HepG2 (cell line): Measurements from ENCODE around the gene PRKN. TPM values are rescaled to one million over a fixed set of nuclear protein-coding genes. Genes with fewer than 3 reads are reported as not detected.
"Not testable (repeated sequence)": the region's sequence is repeated elsewhere in the genome, so short reads cannot be mapped to it uniquely, and the experiment has no call there.

Experiments
- ATAC-seq: fragments of 200-7000 bp; cut with Tn5 transposase; 3 replicates; pipeline ENCODE4 v1.9.1; 2020; ENCODE audit warnings: mild to moderate bottlenecking, moderate library complexity
- BruUV-seq: library from RNA; stranded (reverse); fragments of 400-500 nt; replicated peaks from 2 replicates; lab custom pipeline; 2021; lab: Mats Ljungman, UMichigan
- CTCF ChIA-PET: fragments of 300-600 bp; formaldehyde crosslinking; extraction: SDS; loops from one replicate; lab custom pipeline; 2021; ENCODE audit warnings: low total read pairs, inconsistent platforms, low intra/inter-chr PET ratio; lab: Yijun Ruan, JAX
- POLR2A ChIA-PET: fragments of 350-600 bp; sonication (Branson Sonifier 250); formaldehyde crosslinking; loops from one replicate; lab custom pipeline; 2020; ENCODE audit warnings: antibody characterized with exemption, inconsistent platforms; lab: Yijun Ruan, JAX
- DNase-seq: peaks from one replicate; pipeline ENCODE4 v3.0.0-alpha.2; 2015; ENCODE audit warnings: low spot score
- FAIRE-seq: peaks from 3 replicates; lab custom pipeline; 2011; peaks lifted over from hg19 to GRCh38; lab: Jason Lieb, UNC
- H2AFZ ChIP-seq: one replicate; pipeline ENCODE4 v1.6.1; 2011; ENCODE audit warnings: low read length, inconsistent platforms
- H3K27ac ChIP-seq: fragments of 300-600 bp; 3 replicates; pipeline ENCODE4 v1.8.0; 2011; ENCODE audit warnings: mixed run types, mild to moderate bottlenecking, mixed read lengths, low read length, inconsistent platforms; ENCODE audit not compliant: insufficient read depth; ENCODE audit errors: extremely low read length
- H3K27me3 ChIP-seq, 2 experiments: fragments of 200-600 bp in 1 of 2; 2 replicates in 1 of 2; 3 replicates in 1 of 2; pipeline versions ENCODE4 v1.6.0 to v1.8.0; 2011; ENCODE audit warnings: low read length in 2 of 2, mild to moderate bottlenecking in 2 of 2, moderate library complexity in 2 of 2, inconsistent platforms in 1 of 2; ENCODE audit not compliant: insufficient read depth in 2 of 2, control insufficient read depth in 1 of 2
- H3K36me3 ChIP-seq, 2 experiments: fragments of 200-600 bp in 1 of 2; replicated peaks in 1 of 2; 2 replicates in 1 of 2; 3 replicates in 1 of 2; pipeline versions ENCODE4 v1.5.1 to v1.8.0; 2011; ENCODE audit warnings: low read length in 2 of 2, inconsistent platforms in 1 of 2; ENCODE audit not compliant: insufficient read depth in 2 of 2, control insufficient read depth in 1 of 2
- H3K4me1 ChIP-seq: 2 replicates; pipeline ENCODE4 v1.5.1; 2012; ENCODE audit warnings: low read length, inconsistent platforms; ENCODE audit not compliant: insufficient read depth
- H3K4me2 ChIP-seq: 2 replicates; pipeline ENCODE4 v1.6.0; 2011; ENCODE audit warnings: low read depth, low read length, inconsistent platforms
- H3K4me3 ChIP-seq, 3 experiments: fragments of 200-600 bp in 1 of 3; sonication (generic), shearing (Covaris generic) in 1 of 3; replicated peaks in 1 of 3; 2 replicates each; pipeline ENCODE4 v1.5.1; 2011 to 2016; ENCODE audit warnings: low read length in 3 of 3, inconsistent platforms in 2 of 3, low read depth in 2 of 3, mild to moderate bottlenecking in 2 of 3, control low read depth in 1 of 3, mixed read lengths in 1 of 3; ENCODE audit not compliant: insufficient read depth in 1 of 3
- H3K79me2 ChIP-seq: one replicate; pipeline ENCODE4 v1.6.1; 2011; ENCODE audit warnings: low read length, inconsistent platforms; ENCODE audit not compliant: insufficient read depth
- H3K9ac ChIP-seq: 2 replicates; pipeline ENCODE4 v1.6.0; 2011; ENCODE audit warnings: mild to moderate bottlenecking, low read depth, low read length, inconsistent platforms; ENCODE audit not compliant: insufficient read depth
- H3K9me3 ChIP-seq: 2 replicates; pipeline ENCODE4 v1.5.1; 2012; ENCODE audit warnings: mild to moderate bottlenecking, low read length
- H4K20me1 ChIP-seq: 2 replicates; pipeline ENCODE4 v1.6.0; 2011; ENCODE audit warnings: inconsistent platforms, mild to moderate bottlenecking, low read length, moderate library complexity; ENCODE audit not compliant: insufficient read depth
- PHF21A ChIP-seq: sonication (generic); formaldehyde crosslinking; IDR thresholded peaks from 2 replicates; pipeline ENCODE4 v1.5.0; 2020; ENCODE audit warnings: mild to moderate bottlenecking, missing genetic modification reagents
- SMYD3 ChIP-seq: sonication (generic); formaldehyde crosslinking; IDR thresholded peaks from 2 replicates; pipeline ENCODE4 v1.8.1; 2023; ENCODE audit warnings: mild to moderate bottlenecking, missing genetic modification reagents
- ZNF274 ChIP-seq: sonication (generic); formaldehyde crosslinking; IDR thresholded peaks from 2 replicates; pipeline ENCODE4 v1.5.1; 2020; ENCODE audit warnings: mild to moderate bottlenecking, missing genetic modification reagents
- ZNF629 ChIP-seq: sonication (generic); formaldehyde crosslinking; conservative IDR thresholded peaks from 2 replicates; pipeline ENCODE4 v1.5.0; 2020; ENCODE audit warnings: missing genetic modification reagents
- WGBS: methylation state at CpG from one replicate; pipeline ENCODE4 v1.1.6; 2017; ENCODE audit warnings: low lambda C conversion rate; 5-methylcytosine and 5-hydroxymethylcytosine counted together
- in situ Hi-C: cut with HindIII; loops from 2 replicates; pipeline ENCODE4 v1.10.0; 2017; ENCODE audit warnings: low pct_unique_long_range_greater_than_20kb; ENCODE audit not compliant: extremely low pct_ligation_motif_present
- intact Hi-C: fragments of 100-400 bp; cut with micrococcal nuclease; formaldehyde crosslinking; loops from one replicate; pipeline ENCODE4 v1.10.0; 2022; ENCODE audit not compliant: unreplicated experiment
- polyA plus RNA-seq, 8 experiments: library from polyadenylated mRNA; depleted of rRNA in 3 of 8; stranded (reverse) in 7 of 8; unstranded in 1 of 8; fragments of >200 nt; fragmentation: Illumina TruSeq in 4 of 8; extraction: Trizol in 4 of 8; gene quantifications; 2 replicates each; pipeline versions ENCODE4 v1.2.1 to v1.2.3, GENCODE V29; 2011 to 2016; ENCODE audit warnings: low read depth in 4 of 8, missing spikeins in 1 of 8, mixed read lengths in 1 of 8; ENCODE audit not compliant: insufficient read depth in 1 of 8
- total RNA-seq, 5 experiments: library from RNA; depleted of rRNA; stranded (reverse); fragments of >200 nt; fragmentation: Illumina TruSeq; extraction: Trizol; gene quantifications; 2 replicates each; pipeline ENCODE4 v1.2.3, GENCODE V29; 2016; ENCODE audit warnings: low read depth in 1 of 5

PRKN gene
- total and polyA plus RNA-seq, 2 of the 13 experiments (the other 11 are each of a cell fraction or from before 2014, with no cell fraction given) = 0.31 to 0.44 TPM

DNA sequence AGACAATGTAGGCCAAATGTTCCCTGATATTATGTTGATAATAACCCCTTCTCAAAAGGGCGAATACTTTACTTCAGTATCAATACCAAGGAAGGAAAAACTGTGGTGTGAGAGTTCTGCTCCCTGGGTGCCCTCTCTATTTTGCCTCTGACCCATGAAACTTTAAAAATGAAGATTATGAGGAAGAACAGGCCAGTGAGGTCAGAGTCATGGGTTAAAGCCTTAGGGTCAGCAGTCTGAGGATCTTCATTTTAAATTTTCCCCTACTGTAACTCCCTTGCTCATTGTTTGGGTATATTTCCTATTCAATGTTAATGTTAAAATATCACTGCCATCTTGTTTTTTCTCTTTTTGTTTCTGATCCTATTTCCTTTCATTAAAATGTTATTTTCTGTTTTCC, 47.9 kb downstream of the PRKN start:
- Histone ChIP-seq H3K9ac (no peak overlapping the region), H3K79me2 (no peaks in the 10 kb centered on the region), H3K4me3 (no peak overlapping the region), H2AFZ (no peak overlapping the region), H3K9me3 (peaks cover 9% of the 10 kb centered on the region; the same call in 1 of the 2 replicates), H4K20me1 (no peaks in the 10 kb centered on the region), H3K4me2 (no peak overlapping the region), H3K27ac (no peak overlapping the region), H3K36me3 (no peaks in the 10 kb centered on the region), H3K27me3 (no peaks in the 10 kb centered on the region), H3K4me1 (peaks cover 11% of the 10 kb centered on the region)
- DNase-seq = no peak
- no TSS peak for BruUV-seq
- in situ Hi-C loops (no loop called here), intact Hi-C loops (no loop called here)
- no peak for FAIRE-seq
- no peak for ATAC-seq
- ChIA-PET CTCF (no interaction called here), POLR2A (no interaction called here)
- 41% methylated on average over 1 of the region's 1 CpG for WGBS
- no peak for TF ChIP-seq PHF21A
- TF ChIP-seq ZNF629 = no peak
- TF ChIP-seq SMYD3 (CRISPR knock-in tag) = no peak
- TF ChIP-seq ZNF274 (CRISPR knock-in tag) = no peak

DNA sequence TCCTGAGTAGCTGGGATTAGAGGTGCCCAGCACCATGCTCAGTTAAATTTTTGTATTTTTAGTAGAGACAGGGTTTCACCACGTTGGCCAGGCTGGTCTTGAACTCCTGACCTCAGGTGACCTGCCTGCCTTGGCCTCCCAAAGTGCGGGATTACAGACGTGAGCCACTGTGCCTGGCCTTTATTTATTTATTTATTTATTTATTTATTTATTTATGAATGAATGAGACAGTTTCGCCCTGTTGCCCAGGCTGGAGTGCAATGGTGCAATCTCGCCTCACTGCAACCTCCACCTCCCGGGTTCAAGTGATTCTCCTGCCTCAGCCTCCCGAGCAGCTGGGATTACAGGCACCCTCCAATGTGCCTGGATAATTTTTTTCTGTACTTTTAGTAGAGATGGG, 48.7 kb downstream of the PRKN start:
- H4K20me1 ChIP-seq, ATAC-seq, in situ Hi-C loops, H3K79me2 ChIP-seq, FAIRE-seq, H2AFZ ChIP-seq, DNase-seq, BruUV-seq, H3K9ac ChIP-seq, CTCF ChIA-PET, POLR2A ChIA-PET, intact Hi-C loops, H3K4me2 ChIP-seq, H3K27ac ChIP-seq, H3K4me3 ChIP-seq, H3K36me3 ChIP-seq, H3K27me3 ChIP-seq: not testable (repeated sequence)
- WGBS = 56% methylated on average over 7 of the region's 7 CpGs
- Histone ChIP-seq H3K4me1 (peaks cover 11% of the 10 kb centered on the region), H3K9me3 (peaks cover 15% of the 10 kb centered on the region; the same call in 1 of the 2 replicates)
